Endothelial cell of umbilical vein (primary cell): ENCODE data around the gene STOM. TPM values are rescaled to one million over a fixed set of nuclear protein-coding genes. Genes with fewer than 3 reads are reported as not detected.

Experiments
- BruUV-seq: library from RNA; stranded (reverse); fragments of 400-500 nt; replicated peaks from 2 replicates; lab custom pipeline; 2021; lab: Mats Ljungman, UMichigan
- CTCF ChIA-PET: fragments of 300-600, 350-600 bp; sonication (Branson Sonifier 250); formaldehyde crosslinking; loops from one replicate; lab custom pipeline; 2021; ENCODE audit warnings: antibody characterized with exemption, inconsistent platforms; lab: Charles Lee
- POLR2A ChIA-PET: fragments of 300-600, 350-600 bp; sonication (Branson Sonifier 250); formaldehyde crosslinking; loops from one replicate; lab custom pipeline; 2021; ENCODE audit warnings: antibody characterized with exemption, inconsistent platforms; lab: Charles Lee
- DNase-seq: peaks from one replicate; pipeline ENCODE4 v3.0.0-alpha.2; 2011; ENCODE audit warnings: low read depth, low spot score
- FAIRE-seq: peaks from 2 replicates; lab custom pipeline; 2011; peaks lifted over from hg19 to GRCh38; lab: Jason Lieb, UNC
- H2AFZ ChIP-seq: 2 replicates; pipeline ENCODE4 v1.6.0; 2012; ENCODE audit warnings: low read depth, low read length, control low read depth, inconsistent platforms
- H3K27ac ChIP-seq: 2 replicates; pipeline ENCODE4 v1.5.1; 2011; ENCODE audit warnings: low read depth, mild to moderate bottlenecking, control low read depth, low read length, moderate library complexity; ENCODE audit not compliant: insufficient read depth
- H3K27me3 ChIP-seq, 2 experiments: 2 replicates each; pipeline versions ENCODE4 v1.6.0 to v1.6.1; 2011; ENCODE audit warnings: low read length in 2 of 2, mixed read lengths in 1 of 2; ENCODE audit not compliant: control insufficient read depth in 2 of 2, insufficient read depth in 2 of 2
- H3K36me3 ChIP-seq, 2 experiments: 2 replicates in 1 of 2; 3 replicates in 1 of 2; pipeline ENCODE4 v1.5.1; 2011; ENCODE audit warnings: low read length in 2 of 2, mild to moderate bottlenecking in 1 of 2, moderate library complexity in 1 of 2; ENCODE audit not compliant: control insufficient read depth in 2 of 2, insufficient read depth in 2 of 2; ENCODE audit errors: extremely low read depth in 1 of 2
- H3K4me1 ChIP-seq: 3 replicates; pipeline ENCODE4 v1.5.1; 2011; ENCODE audit warnings: mild to moderate bottlenecking, low read length; ENCODE audit not compliant: control insufficient read depth, insufficient read depth; ENCODE audit errors: extremely low read depth
- H3K4me2 ChIP-seq: 2 replicates; pipeline ENCODE4 v1.6.1; 2011; ENCODE audit warnings: low read length, control low read depth, mixed read lengths; ENCODE audit not compliant: insufficient read depth
- H3K4me3 ChIP-seq, 3 experiments: fragments of 200-600 bp in 1 of 3; sonication (generic), shearing (Covaris generic) in 1 of 3; replicated peaks in 1 of 3; 2 replicates each; pipeline ENCODE4 v1.5.1; 2011 to 2016; ENCODE audit warnings: control low read depth in 3 of 3, low read length in 3 of 3, mild to moderate bottlenecking in 2 of 3, inconsistent platforms in 1 of 3, low read depth in 1 of 3, moderate library complexity in 1 of 3; ENCODE audit not compliant: insufficient read depth in 1 of 3
- H3K79me2 ChIP-seq: 2 replicates; pipeline ENCODE4 v1.6.0; 2012; ENCODE audit warnings: low read length, inconsistent platforms; ENCODE audit not compliant: control insufficient read depth, insufficient read depth
- H3K9ac ChIP-seq: replicated peaks from 2 replicates; pipeline ENCODE3; 2011; ENCODE audit warnings: low read length, control low read depth; ENCODE audit not compliant: insufficient read depth; ENCODE audit errors: extremely low read depth
- H3K9me1 ChIP-seq: replicated peaks from 3 replicates; pipeline ENCODE4 v1.6.0; 2011; ENCODE audit warnings: mild to moderate bottlenecking, low read length; ENCODE audit not compliant: control insufficient read depth, insufficient read depth; ENCODE audit errors: extremely low read depth
- H3K9me3 ChIP-seq: replicated peaks from 2 replicates; pipeline ENCODE4 v1.5.1; 2012; ENCODE audit warnings: low read length, inconsistent platforms; ENCODE audit not compliant: control insufficient read depth, insufficient read depth
- H4K20me1 ChIP-seq: replicated peaks from 2 replicates; pipeline ENCODE3; 2011; ENCODE audit warnings: mild to moderate bottlenecking, low read length; ENCODE audit not compliant: control insufficient read depth, insufficient read depth; ENCODE audit errors: extremely low read depth
- EZH2 ChIP-seq: IDR thresholded peaks from 2 replicates; pipeline ENCODE4 v1.6.1; 2012; ENCODE audit warnings: borderline replicate concordance, low read depth, mild to moderate bottlenecking, moderate library complexity, low read length, inconsistent platforms; ENCODE audit not compliant: severe bottlenecking
- FOS ChIP-seq: IDR thresholded peaks from 2 replicates; pipeline ENCODE4 v1.6.1; 2011; ENCODE audit warnings: mild to moderate bottlenecking, low read length, moderate library complexity, borderline replicate concordance; ENCODE audit not compliant: insufficient read depth
- GATA2 ChIP-seq: IDR thresholded peaks from 2 replicates; pipeline ENCODE4 v1.7.0; 2011; ENCODE audit warnings: low read depth, mild to moderate bottlenecking, moderate library complexity, mixed read lengths, low read length; ENCODE audit not compliant: insufficient read length, insufficient read depth
- JUN ChIP-seq: IDR thresholded peaks from 2 replicates; pipeline ENCODE4 v1.6.1; 2011; ENCODE audit warnings: borderline replicate concordance, low read depth; ENCODE audit not compliant: insufficient read length, insufficient read depth
- MYC ChIP-seq: IDR thresholded peaks from one replicate; pipeline ENCODE4 v1.6.1; 2011; ENCODE audit warnings: mild to moderate bottlenecking, low read depth, low read length
- POLR2A ChIP-seq: IDR thresholded peaks from 2 replicates; pipeline ENCODE4 v1.6.1; 2012; ENCODE audit warnings: low read depth, mild to moderate bottlenecking, control low read depth, low read length
- POLR2AphosphoS5 ChIP-seq: IDR thresholded peaks from 2 replicates; pipeline ENCODE4 v1.6.1; 2012; ENCODE audit warnings: low read depth, mild to moderate bottlenecking, control low read depth, low read length, moderate library complexity; ENCODE audit not compliant: insufficient read depth
- dilution Hi-C: fragments of 300-500 bp; cut with MboI; formaldehyde crosslinking; loops from one replicate; pipeline ENCODE4 v1.15.0; 2019; ENCODE audit warnings: low sequenced_read_pairs; ENCODE audit not compliant: extremely low pct_ligation_motif_present
- intact Hi-C: fragments of 100-400 bp; cut with micrococcal nuclease; formaldehyde crosslinking; loops from one replicate; pipeline ENCODE4 v1.10.0; 2022
- polyA plus RNA-seq, 4 experiments: library from polyadenylated mRNA; depleted of rRNA in 3 of 4; stranded (reverse) in 3 of 4; unstranded in 1 of 4; fragments of >200 nt; gene quantifications; 2 replicates each; pipeline versions ENCODE4 v1.2.1 to v1.2.3, GENCODE V29; 2011 to 2012; ENCODE audit warnings: missing spikeins in 1 of 4
- total RNA-seq: library from RNA; stranded (reverse); gene quantifications from 2 replicates; pipeline ENCODE4 v1.2.3, GENCODE V29; 2021
- TF ChIP-seq, protein P1 (sequence below): IDR thresholded peaks from 2 replicates; pipeline ENCODE4 v1.6.1; 2011; ENCODE audit not compliant: insufficient read depth, insufficient read length
- TF ChIP-seq, protein P2 (sequence below), 2 donors: IDR thresholded peaks; 1 replicate in 1 of 2; 2 replicates in 1 of 2; pipeline ENCODE4 v1.5.1; 2011; ENCODE audit warnings: low read length in 2 of 2, mild to moderate bottlenecking in 2 of 2, moderate library complexity in 2 of 2, control low read depth in 1 of 2, inconsistent platforms in 1 of 2, low read depth in 1 of 2; ENCODE audit not compliant: insufficient read depth in 1 of 2; ENCODE audit errors: extremely low read depth in 1 of 2

The STOM gene
- total and polyA plus RNA-seq, 2 donors (not counting 3 experiments of a cell fraction or from before 2014, with no cell fraction given): 153 to 170 TPM

DNA sequence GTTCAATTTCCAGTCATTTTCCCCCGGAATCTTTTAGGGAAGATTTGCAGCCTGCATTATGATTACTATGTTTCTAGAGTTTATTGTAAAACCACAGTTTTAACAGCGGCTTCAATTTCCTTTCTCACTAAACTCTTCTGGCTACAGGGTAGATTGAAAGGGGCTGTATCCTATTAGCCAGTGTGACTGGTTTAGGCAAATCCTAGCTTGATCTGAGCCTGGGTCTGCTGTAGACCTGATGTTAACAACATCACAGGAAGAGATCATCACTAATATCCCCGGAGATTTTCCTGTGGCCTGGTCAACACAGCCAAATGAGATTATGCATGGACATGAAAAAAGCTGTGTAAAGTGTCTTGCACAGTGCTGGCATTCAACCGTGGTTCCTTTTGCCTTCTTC, 33.4 kb downstream of the STOM start:
- no peaks in the 10 kb centered on the region for H3K9me3 ChIP-seq
- FAIRE-seq (no peak), DNase-seq (no peak)
- intact Hi-C loops (no loop called here), dilution Hi-C loops (no loop called here)
- H3K4me1 ChIP-seq: no peaks in the 10 kb centered on the region
- H3K27ac ChIP-seq: no peak overlapping the region
- ChIA-PET CTCF (interaction anchor here (1.4 kb wide), 1 partner anchor 14 kb away, joined by 5 read pairs; no protein-coding TSS in a partner anchor), POLR2A (no interaction called here)
- H3K4me3 ChIP-seq: no peak overlapping the region
- peaks cover 5 to 19% of the 10 kb centered on the region in 2 experiments for H3K36me3 ChIP-seq
- no TSS peak for BruUV-seq
- no peak overlapping the region for H2AFZ ChIP-seq
- no peaks in the 10 kb centered on the region for H4K20me1 ChIP-seq
- no peak overlapping the region for H3K9ac ChIP-seq
- no peaks in the 10 kb centered on the region for H3K79me2 ChIP-seq
- no peak for TF ChIP-seq GATA2
- no peaks in the 10 kb centered on the region for H3K27me3 ChIP-seq
- no peak overlapping the region for H3K4me2 ChIP-seq
- H3K9me1 ChIP-seq: no peaks in the 10 kb centered on the region

DNA sequence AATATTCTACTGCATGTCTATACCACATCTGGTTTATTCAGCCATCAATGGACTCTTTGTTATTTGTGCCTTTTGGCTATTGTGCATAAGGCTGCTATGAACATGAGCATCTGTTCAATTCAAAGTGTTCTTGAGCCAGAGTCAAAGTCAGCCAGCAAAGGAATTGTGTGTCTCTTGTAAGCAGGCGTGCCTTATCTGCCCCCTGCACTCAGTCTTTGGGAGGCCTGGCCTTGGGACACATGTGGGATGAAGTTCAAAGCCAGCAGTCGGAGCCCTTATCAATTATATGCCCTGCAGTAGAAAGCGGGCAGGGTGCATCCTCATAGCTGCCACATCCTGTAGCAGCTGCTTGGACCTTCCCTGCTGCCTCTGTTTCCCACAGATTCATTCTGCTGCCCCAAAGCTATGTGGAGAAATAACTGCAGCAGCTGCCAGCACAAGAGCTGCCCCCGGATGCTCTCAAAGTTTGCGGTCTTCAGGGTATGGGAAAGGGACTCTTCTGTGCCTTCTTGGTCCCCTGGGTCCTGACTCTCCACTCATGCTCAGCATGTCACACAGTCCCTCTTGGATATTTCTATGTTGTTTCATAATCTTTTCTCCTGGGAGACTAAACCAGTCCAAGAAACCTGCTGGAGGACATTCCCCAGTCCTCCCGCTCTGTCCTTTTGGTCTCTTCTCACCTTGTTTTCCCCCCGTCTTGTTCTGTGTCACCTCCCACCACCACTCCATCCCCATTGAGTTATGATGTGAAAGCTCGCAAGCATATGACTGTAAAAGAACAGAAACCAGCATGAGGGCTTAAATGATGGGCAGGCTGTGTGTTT, 35.9 kb downstream of the STOM start:
- intact Hi-C loops: no loop called here
- Histone ChIP-seq H3K4me3 (no peak overlapping the region), H3K9me3 (no peaks in the 10 kb centered on the region), H3K36me3 (peaks cover 5 to 31% of the 10 kb centered on the region in 2 experiments), H3K9me1 (no peaks in the 10 kb centered on the region), H3K9ac (no peak overlapping the region), H2AFZ (no peak overlapping the region), H3K27me3 (no peaks in the 10 kb centered on the region), H3K4me2 (no peak overlapping the region), H4K20me1 (no peaks in the 10 kb centered on the region), H3K79me2 (no peaks in the 10 kb centered on the region), H3K27ac (no peak overlapping the region), H3K4me1 (no peaks in the 10 kb centered on the region)
- TF ChIP-seq, protein P1, sequence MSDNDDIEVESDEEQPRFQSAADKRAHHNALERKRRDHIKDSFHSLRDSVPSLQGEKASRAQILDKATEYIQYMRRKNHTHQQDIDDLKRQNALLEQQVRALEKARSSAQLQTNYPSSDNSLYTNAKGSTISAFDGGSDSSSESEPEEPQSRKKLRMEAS: no peak
- TF ChIP-seq POLR2A: no peak
- TF ChIP-seq MYC: no peak
- TF ChIP-seq, protein P2, sequence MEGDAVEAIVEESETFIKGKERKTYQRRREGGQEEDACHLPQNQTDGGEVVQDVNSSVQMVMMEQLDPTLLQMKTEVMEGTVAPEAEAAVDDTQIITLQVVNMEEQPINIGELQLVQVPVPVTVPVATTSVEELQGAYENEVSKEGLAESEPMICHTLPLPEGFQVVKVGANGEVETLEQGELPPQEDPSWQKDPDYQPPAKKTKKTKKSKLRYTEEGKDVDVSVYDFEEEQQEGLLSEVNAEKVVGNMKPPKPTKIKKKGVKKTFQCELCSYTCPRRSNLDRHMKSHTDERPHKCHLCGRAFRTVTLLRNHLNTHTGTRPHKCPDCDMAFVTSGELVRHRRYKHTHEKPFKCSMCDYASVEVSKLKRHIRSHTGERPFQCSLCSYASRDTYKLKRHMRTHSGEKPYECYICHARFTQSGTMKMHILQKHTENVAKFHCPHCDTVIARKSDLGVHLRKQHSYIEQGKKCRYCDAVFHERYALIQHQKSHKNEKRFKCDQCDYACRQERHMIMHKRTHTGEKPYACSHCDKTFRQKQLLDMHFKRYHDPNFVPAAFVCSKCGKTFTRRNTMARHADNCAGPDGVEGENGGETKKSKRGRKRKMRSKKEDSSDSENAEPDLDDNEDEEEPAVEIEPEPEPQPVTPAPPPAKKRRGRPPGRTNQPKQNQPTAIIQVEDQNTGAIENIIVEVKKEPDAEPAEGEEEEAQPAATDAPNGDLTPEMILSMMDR (IDR thresholded peaks at IDR 0.05; ENCODE audit: extremely low read depth in 1 of 2, insufficient read depth in 1 of 2, low read depth in 1 of 2, low read length in 2 of 2): no peak
- no peak for TF ChIP-seq EZH2
- no peak for TF ChIP-seq GATA2
- TF ChIP-seq POLR2AphosphoS5: no peak
- TF ChIP-seq FOS: no peak
- no peak for TF ChIP-seq JUN
- ChIA-PET POLR2A (no interaction called here), CTCF (interaction anchor here (0.7 to 2.1 kb wide), 5 partner anchors 9 to 47 kb away, joined by 3 to 8 read pairs (median 3); no protein-coding TSS in a partner anchor)
- FAIRE-seq: no peak
- no peak for DNase-seq
- dilution Hi-C loops: no loop called here
- BruUV-seq: no TSS peak
